ENCODE data around the gene PPP2R1B. TPM values are rescaled to one million over a fixed set of nuclear protein-coding genes. Genes with fewer than 3 reads are reported as not detected.

Gene PPP2R1B
- total RNA-seq, 1 donor from 2014 or later, result 38.5 TPM

DNA sequence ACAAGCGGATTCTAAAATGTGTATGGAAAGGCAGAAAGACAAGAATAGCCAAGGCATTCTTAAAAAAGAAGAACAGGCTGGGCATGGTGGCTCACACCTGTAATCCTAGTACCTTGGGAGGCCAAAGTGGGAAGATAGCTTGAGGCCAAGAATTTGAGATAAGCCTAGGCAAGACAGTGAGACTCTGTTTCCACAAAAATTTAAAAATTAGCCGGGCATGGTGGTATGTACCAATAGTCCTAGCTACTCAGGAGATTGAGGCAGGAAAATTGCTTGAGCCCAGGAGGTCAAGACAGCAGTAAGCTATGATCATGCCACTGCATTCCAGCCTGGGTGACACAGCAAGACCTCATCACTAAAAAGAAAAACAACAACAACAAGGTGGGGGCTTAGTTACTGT lies 46.0 kb upstream of the PPP2R1B start:
- Mint-ChIP-seq H3K36me3 (ENCODE audit: low read depth, unreplicated experiment) (no peaks in the 10 kb centered on the region), H3K4me3 (ENCODE audit: unreplicated experiment) (no peak overlapping the region), H3K4me1 (ENCODE audit: unreplicated experiment) (no peaks in the 10 kb centered on the region), H3K27me3 (ENCODE audit: unreplicated experiment) (peaks cover 1% of the 10 kb centered on the region), H3K27ac (ENCODE audit: unreplicated experiment) (no peak overlapping the region), H3K9me3 (ENCODE audit: unreplicated experiment) (no peaks in the 10 kb centered on the region)
- no peak for DNase-seq (ENCODE audit: low spot score)
- TF ChIP-seq, protein P1, sequence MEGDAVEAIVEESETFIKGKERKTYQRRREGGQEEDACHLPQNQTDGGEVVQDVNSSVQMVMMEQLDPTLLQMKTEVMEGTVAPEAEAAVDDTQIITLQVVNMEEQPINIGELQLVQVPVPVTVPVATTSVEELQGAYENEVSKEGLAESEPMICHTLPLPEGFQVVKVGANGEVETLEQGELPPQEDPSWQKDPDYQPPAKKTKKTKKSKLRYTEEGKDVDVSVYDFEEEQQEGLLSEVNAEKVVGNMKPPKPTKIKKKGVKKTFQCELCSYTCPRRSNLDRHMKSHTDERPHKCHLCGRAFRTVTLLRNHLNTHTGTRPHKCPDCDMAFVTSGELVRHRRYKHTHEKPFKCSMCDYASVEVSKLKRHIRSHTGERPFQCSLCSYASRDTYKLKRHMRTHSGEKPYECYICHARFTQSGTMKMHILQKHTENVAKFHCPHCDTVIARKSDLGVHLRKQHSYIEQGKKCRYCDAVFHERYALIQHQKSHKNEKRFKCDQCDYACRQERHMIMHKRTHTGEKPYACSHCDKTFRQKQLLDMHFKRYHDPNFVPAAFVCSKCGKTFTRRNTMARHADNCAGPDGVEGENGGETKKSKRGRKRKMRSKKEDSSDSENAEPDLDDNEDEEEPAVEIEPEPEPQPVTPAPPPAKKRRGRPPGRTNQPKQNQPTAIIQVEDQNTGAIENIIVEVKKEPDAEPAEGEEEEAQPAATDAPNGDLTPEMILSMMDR (IDR thresholded peaks at IDR 0.05; ENCODE audit: unreplicated experiment), result no peak

- TF ChIP-seq, protein P1 (IDR thresholded peaks at IDR 0.05; ENCODE audit: unreplicated experiment), result no peak
- Mint-ChIP-seq H3K27me3 (ENCODE audit: unreplicated experiment) (no peaks in the 10 kb centered on the region), H3K9me3 (ENCODE audit: unreplicated experiment) (no peaks in the 10 kb centered on the region), H3K27ac (ENCODE audit: unreplicated experiment) (no peak overlapping the region), H3K4me3 (ENCODE audit: unreplicated experiment) (no peak overlapping the region), H3K36me3 (ENCODE audit: low read depth, unreplicated experiment) (no peaks in the 10 kb centered on the region), H3K4me1 (ENCODE audit: unreplicated experiment) (no peaks in the 10 kb centered on the region)
- DNase-seq (ENCODE audit: low spot score), result no peak
Measured at GRCh38 chr11:111811445-111811844, 45.3 kb upstream of the PPP2R1B start.

DNA sequence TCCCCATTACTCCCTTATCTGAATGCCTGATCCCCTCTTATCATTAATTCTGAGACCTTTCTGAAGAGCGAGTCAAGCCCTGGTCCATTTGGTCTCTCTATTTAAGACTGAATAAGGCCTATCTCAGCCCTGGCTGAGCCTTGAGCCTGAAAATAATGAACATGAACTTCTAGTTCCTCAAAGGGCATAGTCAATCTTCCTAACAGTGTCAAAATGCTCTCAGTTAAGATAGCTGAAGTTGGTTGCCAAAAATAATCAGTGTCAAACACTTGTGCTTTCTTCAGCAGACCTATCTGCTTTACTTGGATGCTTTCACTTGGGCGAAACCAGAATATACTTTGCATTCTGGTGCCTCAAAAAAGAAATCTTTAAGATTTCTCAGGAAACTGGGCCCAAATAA lies 42.6 kb upstream of the PPP2R1B start:
- TF ChIP-seq, protein P1 (IDR thresholded peaks at IDR 0.05; ENCODE audit: unreplicated experiment), result no peak
- no peak overlapping the region for H3K27ac Mint-ChIP-seq (ENCODE audit: unreplicated experiment)

DNA sequence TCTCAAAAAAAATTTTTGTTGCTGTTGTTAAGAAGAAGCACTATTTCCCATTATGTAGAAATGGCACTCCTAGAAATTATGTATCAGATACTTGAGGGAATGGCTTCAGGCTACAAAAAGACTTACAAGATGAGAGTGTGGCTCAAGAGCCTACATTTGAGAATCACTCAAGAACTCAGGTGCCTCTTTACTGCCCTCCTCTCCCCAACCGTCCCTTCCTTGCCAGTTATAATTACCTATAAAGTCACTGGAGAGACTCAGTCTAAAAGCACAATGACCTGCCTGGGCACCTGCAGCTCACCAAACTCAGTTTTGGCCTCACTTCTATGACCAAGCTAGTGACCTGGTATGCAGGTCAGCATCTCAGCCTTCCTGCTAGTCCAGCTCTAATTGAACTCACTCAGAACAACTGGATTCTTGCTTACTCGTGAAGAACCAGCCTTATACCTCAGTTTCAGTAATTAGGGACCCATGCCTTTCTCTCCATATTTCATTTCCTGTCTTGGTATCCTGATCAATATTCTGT lies 41.9 kb upstream of the PPP2R1B start:
- DNase-seq (ENCODE audit: low spot score), result no peak
- Mint-ChIP-seq H3K27ac (ENCODE audit: unreplicated experiment) (no peak overlapping the region), H3K27me3 (ENCODE audit: unreplicated experiment) (no peaks in the 10 kb centered on the region), H3K4me3 (ENCODE audit: unreplicated experiment) (no peak overlapping the region), H3K9me3 (ENCODE audit: unreplicated experiment) (no peaks in the 10 kb centered on the region), H3K36me3 (ENCODE audit: low read depth, unreplicated experiment) (no peaks in the 10 kb centered on the region), H3K4me1 (ENCODE audit: unreplicated experiment) (no peaks in the 10 kb centered on the region)
- TF ChIP-seq, protein P1 (IDR thresholded peaks at IDR 0.05; ENCODE audit: unreplicated experiment), result no peak

More for the DNA sequence above, 42.6 kb upstream of the PPP2R1B start:
- no peak overlapping the region for H3K4me3 Mint-ChIP-seq (ENCODE audit: unreplicated experiment)
- DNase-seq (ENCODE audit: low spot score), result no peak
- H3K27me3 Mint-ChIP-seq (ENCODE audit: unreplicated experiment), result no peaks in the 10 kb centered on the region
- H3K36me3 Mint-ChIP-seq (ENCODE audit: low read depth, unreplicated experiment), result no peaks in the 10 kb centered on the region
- H3K4me1 Mint-ChIP-seq (ENCODE audit: unreplicated experiment), result no peaks in the 10 kb centered on the region
- H3K9me3 Mint-ChIP-seq (ENCODE audit: unreplicated experiment), result no peaks in the 10 kb centered on the region

- TF ChIP-seq, protein P1 (IDR thresholded peaks at IDR 0.05; ENCODE audit: unreplicated experiment), result no peak
- H3K27ac Mint-ChIP-seq (ENCODE audit: unreplicated experiment), result no peak overlapping the region
- no peak for DNase-seq (ENCODE audit: low spot score)
- no peaks in the 10 kb centered on the region for H3K9me3 Mint-ChIP-seq (ENCODE audit: unreplicated experiment)
- no peak overlapping the region for H3K4me3 Mint-ChIP-seq (ENCODE audit: unreplicated experiment)
- peaks cover under 1% of the 10 kb centered on the region for H3K27me3 Mint-ChIP-seq (ENCODE audit: unreplicated experiment)
- H3K36me3 Mint-ChIP-seq (ENCODE audit: low read depth, unreplicated experiment), result no peaks in the 10 kb centered on the region
- no peaks in the 10 kb centered on the region for H3K4me1 Mint-ChIP-seq (ENCODE audit: unreplicated experiment)
Measured at GRCh38 chr11:111807076-111807475, 40.9 kb upstream of the PPP2R1B start.

Data from endothelial cell (in vitro differentiated cells).